ENCODE results near the gene SLC17A1. TPM values are rescaled to one million over a fixed set of nuclear protein-coding genes. Genes with fewer than 3 reads are reported as not detected.
"Not testable (repeated sequence)": the region's sequence is repeated elsewhere in the genome, so short reads cannot be mapped to it uniquely, and the experiment has no call there.

SLC17A1 gene
- total and polyA plus RNA-seq, 9 donors = not detected

- not testable (repeated sequence) for H3K27me3 ChIP-seq (ENCODE audit: control insufficient read depth, insufficient read depth, low read length); H3K4me3 ChIP-seq (ENCODE audit: low read length); DNase-seq; H3K4me1 ChIP-seq (ENCODE audit: control insufficient read depth, insufficient read depth, low read length); H3K9me3 ChIP-seq (replicated peaks; ENCODE audit: control insufficient read depth, low read depth, low read length); H3K27ac ChIP-seq (ENCODE audit: low read length); H3K36me3 ChIP-seq (ENCODE audit: control insufficient read depth, insufficient read depth, low read length)
- 89% methylated on average over 8 of the region's 17 CpGs for WGBS (ENCODE audit: insufficient coverage)
These were observed 83.0 kb downstream of the SLC17A1 start for GRCh38 chr6:25748601-25749517.

GRCh38 chr6:25748049-25748448 is 83.8 kb downstream of the SLC17A1 start:
- H3K27me3 ChIP-seq (ENCODE audit: control insufficient read depth, insufficient read depth, low read length) = no peaks in the 10 kb centered on the region
- no peak for DNase-seq
- H3K36me3 ChIP-seq (ENCODE audit: control insufficient read depth, insufficient read depth, low read length) = no peaks in the 10 kb centered on the region
- no peak overlapping the region for H3K4me3 ChIP-seq (ENCODE audit: low read length)
- H3K4me1 ChIP-seq (ENCODE audit: control insufficient read depth, insufficient read depth, low read length) = no peaks in the 10 kb centered on the region
- H3K27ac ChIP-seq (ENCODE audit: low read length) = no peak overlapping the region
- no peaks in the 10 kb centered on the region for H3K9me3 ChIP-seq (replicated peaks; ENCODE audit: control insufficient read depth, low read depth, low read length)

- no peaks in the 10 kb centered on the region for H3K9me3 ChIP-seq (replicated peaks; ENCODE audit: control insufficient read depth, low read depth, low read length)
- no peaks in the 10 kb centered on the region for H3K4me1 ChIP-seq (ENCODE audit: control insufficient read depth, insufficient read depth, low read length)
- H3K27ac ChIP-seq (ENCODE audit: low read length) = no peak overlapping the region
- no peak overlapping the region for H3K4me3 ChIP-seq (ENCODE audit: low read length)
- no peak for DNase-seq
- H3K27me3 ChIP-seq (ENCODE audit: control insufficient read depth, insufficient read depth, low read length) = no peaks in the 10 kb centered on the region
- H3K36me3 ChIP-seq (ENCODE audit: control insufficient read depth, insufficient read depth, low read length) = no peaks in the 10 kb centered on the region
- WGBS (ENCODE audit: insufficient coverage) = no CpG with 5 or more reads among the region's 2 CpGs
These were observed 84.4 kb downstream of the SLC17A1 start for GRCh38 chr6:25747477-25747876.

GRCh38 chr6:25746968-25747367 is 84.9 kb downstream of the SLC17A1 start:
- DNase-seq = no peak
- no CpG with 5 or more reads among the region's 1 CpG for WGBS (ENCODE audit: insufficient coverage)
- Histone ChIP-seq H3K9me3 (replicated peaks; ENCODE audit: control insufficient read depth, low read depth, low read length) (no peaks in the 10 kb centered on the region), H3K36me3 (ENCODE audit: control insufficient read depth, insufficient read depth, low read length) (no peaks in the 10 kb centered on the region), H3K4me1 (ENCODE audit: control insufficient read depth, insufficient read depth, low read length) (no peaks in the 10 kb centered on the region), H3K27ac (ENCODE audit: low read length) (no peak overlapping the region), H3K4me3 (ENCODE audit: low read length) (no peak overlapping the region), H3K27me3 (ENCODE audit: control insufficient read depth, insufficient read depth, low read length) (no peaks in the 10 kb centered on the region)

- no peaks in the 10 kb centered on the region for H3K9me3 ChIP-seq (replicated peaks; ENCODE audit: control insufficient read depth, low read depth, low read length)
- no peaks in the 10 kb centered on the region for H3K4me1 ChIP-seq (ENCODE audit: control insufficient read depth, insufficient read depth, low read length)
- no peak overlapping the region for H3K27ac ChIP-seq (ENCODE audit: low read length)
- no peak overlapping the region for H3K4me3 ChIP-seq (ENCODE audit: low read length)
- no peaks in the 10 kb centered on the region for H3K27me3 ChIP-seq (ENCODE audit: control insufficient read depth, insufficient read depth, low read length)
- WGBS (ENCODE audit: insufficient coverage) = no CpG with 5 or more reads among the region's 4 CpGs
- no peak for DNase-seq
- no peaks in the 10 kb centered on the region for H3K36me3 ChIP-seq (ENCODE audit: control insufficient read depth, insufficient read depth, low read length)
These were observed 86.0 kb downstream of the SLC17A1 start for GRCh38 chr6:25745836-25746235.

GRCh38 chr6:25743868-25744267 is 88.0 kb downstream of the SLC17A1 start:
- Histone ChIP-seq H3K27me3 (ENCODE audit: control insufficient read depth, insufficient read depth, low read length) (no peaks in the 10 kb centered on the region), H3K36me3 (ENCODE audit: control insufficient read depth, insufficient read depth, low read length) (no peaks in the 10 kb centered on the region), H3K9me3 (replicated peaks; ENCODE audit: control insufficient read depth, low read depth, low read length) (no peaks in the 10 kb centered on the region), H3K4me1 (ENCODE audit: control insufficient read depth, insufficient read depth, low read length) (no peaks in the 10 kb centered on the region), H3K27ac (ENCODE audit: low read length) (no peak overlapping the region), H3K4me3 (ENCODE audit: low read length) (no peak overlapping the region)
- no peak for DNase-seq

- Histone ChIP-seq H3K27me3 (ENCODE audit: control insufficient read depth, insufficient read depth, low read length) (no peaks in the 10 kb centered on the region), H3K27ac (ENCODE audit: low read length) (no peak overlapping the region)
These were observed 96.6 kb downstream of the SLC17A1 start for GRCh38 chr6:25735261-25735660.

More at GRCh38 chr6:25735261-25735660, 96.6 kb downstream of the SLC17A1 start:
- DNase-seq = no peak
- Histone ChIP-seq H3K4me3 (ENCODE audit: low read length) (no peak overlapping the region), H3K36me3 (ENCODE audit: control insufficient read depth, insufficient read depth, low read length) (no peaks in the 10 kb centered on the region), H3K4me1 (ENCODE audit: control insufficient read depth, insufficient read depth, low read length) (no peaks in the 10 kb centered on the region), H3K9me3 (replicated peaks; ENCODE audit: control insufficient read depth, low read depth, low read length) (peaks cover 4% of the 10 kb centered on the region)

Other genes with a start within 250 kb of the SLC17A1 start
- gene SCGN, start 179.8 kb downstream of the SLC17A1 start, total RNA-seq = not detected
- 1 to 10 TPM in 1 of 8 donors, under 1 TPM in 3, not detected in 4; 0.10 to 1.2 (median 0.22) TPM for gene SCGN, start 179.8 kb downstream of the SLC17A1 start, polyA plus RNA-seq (ENCODE audit: insufficient read depth in 1 of 8, insufficient read length in 8 of 8, low replicate concordance in 1 of 8)
- gene SLC17A4, start 77.3 kb downstream of the SLC17A1 start, total RNA-seq = not detected
- 1 to 10 TPM in 1 of 8 donors, under 1 TPM in 2, not detected in 5; 0.04 to 1.5 (median 0.28) TPM for gene SLC17A4, start 77.3 kb downstream of the SLC17A1 start, polyA plus RNA-seq (ENCODE audit: insufficient read depth in 1 of 8, insufficient read length in 8 of 8, low replicate concordance in 1 of 8)
- not detected for gene SLC17A3, start 42.2 kb upstream of the SLC17A1 start, total RNA-seq
- under 1 TPM in 2 of 8 donors, not detected in 6; 0.16 to 0.69 TPM for gene SLC17A3, start 42.2 kb upstream of the SLC17A1 start, polyA plus RNA-seq (ENCODE audit: insufficient read depth in 1 of 8, insufficient read length in 8 of 8, low replicate concordance in 1 of 8)
- not detected for gene SLC17A2, start 98.6 kb upstream of the SLC17A1 start, total RNA-seq
- gene SLC17A2, start 98.6 kb upstream of the SLC17A1 start, polyA plus RNA-seq (ENCODE audit: insufficient read depth in 1 of 8, insufficient read length in 8 of 8, low replicate concordance in 1 of 8) = under 1 TPM in 2 of 8 donors, not detected in 6; 0.09 to 0.11 TPM
- gene TRIM38, start 130.8 kb upstream of the SLC17A1 start, total RNA-seq = 4.8 TPM
- 10 to 100 TPM in 1 of 8 donors, 1 to 10 TPM in 7; 4.8 to 11.5 (median 6.2) TPM for gene TRIM38, start 130.8 kb upstream of the SLC17A1 start, polyA plus RNA-seq (ENCODE audit: insufficient read depth in 1 of 8, insufficient read length in 8 of 8, low replicate concordance in 1 of 8)